Natural killer cell (primary cell): ENCODE data around the gene SP6. TPM values are rescaled to one million over a fixed set of nuclear protein-coding genes. Genes with fewer than 3 reads are reported as not detected.

Experiments used
- ATAC-seq, 3 donors: fragments of 150-1000 bp in 2 of 3; fragments of 200-7000 bp in 1 of 3; cut with Tn5 transposase; 1 replicate in 1 of 3; 2 replicates in 2 of 3; pipeline ENCODE4 v1.10.0; 2021; ENCODE audit warnings: mild to moderate bottlenecking in 2 of 3, moderate library complexity in 2 of 3
- DNase-seq, 2 donors: peaks; one replicate each; pipeline versions ENCODE4 v3.0.0 to v3.0.0-alpha.2; 2013 to 2021; ENCODE audit warnings: mixed read lengths in 1 of 2
- H3K27ac ChIP-seq: one replicate; pipeline ENCODE4 v1.5.1; 2013; ENCODE audit warnings: mild to moderate bottlenecking, low read length
- H3K27me3 ChIP-seq: one replicate; pipeline ENCODE4 v1.6.1; 2013; ENCODE audit warnings: low read length; ENCODE audit not compliant: control insufficient read depth, insufficient read depth
- H3K36me3 ChIP-seq: one replicate; pipeline ENCODE4 v1.6.1; 2013; ENCODE audit warnings: low read length; ENCODE audit not compliant: control insufficient read depth, insufficient read depth
- H3K4me1 ChIP-seq: one replicate; pipeline ENCODE4 v1.6.1; 2013; ENCODE audit warnings: low read length; ENCODE audit not compliant: control insufficient read depth, insufficient read depth
- H3K4me3 ChIP-seq: one replicate; pipeline ENCODE4 v1.5.1; 2013; ENCODE audit warnings: low read length
- H3K9me3 ChIP-seq: one replicate; pipeline ENCODE4 v1.6.1; 2013; ENCODE audit warnings: low read length; ENCODE audit not compliant: control insufficient read depth, insufficient read depth
- H3K27ac Mint-ChIP-seq, 2 donors: one replicate each; pipeline ENCODE4 v1.8.0; 2022; ENCODE audit warnings: mild to moderate bottlenecking in 2 of 2, mixed read lengths in 2 of 2, moderate library complexity in 1 of 2
- H3K27me3 Mint-ChIP-seq, 2 donors: one replicate each; pipeline ENCODE4 v1.8.0; 2022; ENCODE audit warnings: low read depth in 2 of 2, mixed read lengths in 2 of 2
- H3K36me3 Mint-ChIP-seq: one replicate; pipeline ENCODE4 v1.8.0; 2022; ENCODE audit warnings: mixed read lengths
- H3K4me1 Mint-ChIP-seq, 2 donors: one replicate each; pipeline ENCODE4 v1.8.0; 2022; ENCODE audit warnings: mixed read lengths in 2 of 2
- H3K4me3 Mint-ChIP-seq: one replicate; pipeline ENCODE4 v1.8.0; 2022; ENCODE audit warnings: mild to moderate bottlenecking, moderate library complexity, mixed read lengths
- H3K9me3 Mint-ChIP-seq, 2 donors: one replicate each; pipeline ENCODE4 v1.8.0; 2022; ENCODE audit warnings: mixed read lengths in 2 of 2
- WGBS: methylation state at CpG from one replicate; pipeline ENCODE4 v1.1.7; 2013; ENCODE audit warnings: missing lambda C conversion rate; ENCODE audit not compliant: insufficient coverage; 5-methylcytosine and 5-hydroxymethylcytosine counted together
- intact Hi-C: fragments of 100-400 bp; cut with micrococcal nuclease; formaldehyde crosslinking; loops from one replicate; pipeline ENCODE4 v1.14.2; 2022
- total RNA-seq, 4 donors: library from RNA; stranded (reverse); fragments of 120-200 nt in 1 of 4; gene quantifications; one replicate each; pipeline versions ENCODE4 v1.2.3 to v1.2.4, GENCODE V29; 2013 to 2022
- TF ChIP-seq, protein P1 (sequence below): fragments of 200-600 bp; IDR thresholded peaks from one replicate; pipeline ENCODE4 v1.8.0; 2022; ENCODE audit warnings: antibody characterized with exemption

SP6 gene
- total RNA-seq, 3 donors from 2014 or later (not counting 1 experiment from before 2014, with no cell fraction given), result 0.09 TPM; not detected in 1

DNA sequence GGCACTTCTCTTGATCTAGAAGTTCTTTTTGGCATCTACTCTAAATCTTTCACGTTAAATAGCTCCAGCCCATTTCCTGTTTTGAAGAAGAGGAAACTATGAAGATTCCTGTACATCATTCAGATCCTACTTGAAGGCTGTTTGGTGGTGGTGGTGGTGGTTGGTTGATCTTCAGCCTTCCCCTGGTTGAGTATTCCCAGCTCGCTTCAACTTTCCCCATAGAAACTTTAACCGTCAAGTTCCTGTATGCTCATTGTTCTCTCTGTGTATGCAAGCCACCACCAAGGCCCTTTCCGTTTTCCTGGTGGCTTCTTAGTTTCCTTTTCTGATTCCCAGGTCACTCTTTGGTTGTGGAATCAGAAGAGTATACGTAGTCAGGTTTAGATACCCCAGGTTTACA lies 16.2 kb downstream of the SP6 start:
- no peaks in the 10 kb centered on the region for H3K9me3 ChIP-seq
- DNase-seq, result no peak
- no peak overlapping the region for H3K27ac ChIP-seq
- ATAC-seq, result no peak
- no peaks in the 10 kb centered on the region for H3K27me3 Mint-ChIP-seq
- H3K27ac Mint-ChIP-seq, result peak overlapping the region in 1 of 2 donors; percentile 61
- no peaks in the 10 kb centered on the region for H3K27me3 ChIP-seq
- H3K36me3 Mint-ChIP-seq, result no peaks in the 10 kb centered on the region
- no peak overlapping the region for H3K4me3 Mint-ChIP-seq
- H3K36me3 ChIP-seq, result peaks cover 6% of the 10 kb centered on the region
- intact Hi-C loops, result loop anchor here (10.0 kb wide), 2 partner anchors 110 to 210 kb away; partner anchors contain the start of genes NFE2L1 and PNPO
- peaks cover 20 to 30% of the 10 kb centered on the region in 2 donors for H3K4me1 Mint-ChIP-seq
- 65% methylated on average over 3 of the region's 5 CpGs for WGBS
- TF ChIP-seq, protein P1, sequence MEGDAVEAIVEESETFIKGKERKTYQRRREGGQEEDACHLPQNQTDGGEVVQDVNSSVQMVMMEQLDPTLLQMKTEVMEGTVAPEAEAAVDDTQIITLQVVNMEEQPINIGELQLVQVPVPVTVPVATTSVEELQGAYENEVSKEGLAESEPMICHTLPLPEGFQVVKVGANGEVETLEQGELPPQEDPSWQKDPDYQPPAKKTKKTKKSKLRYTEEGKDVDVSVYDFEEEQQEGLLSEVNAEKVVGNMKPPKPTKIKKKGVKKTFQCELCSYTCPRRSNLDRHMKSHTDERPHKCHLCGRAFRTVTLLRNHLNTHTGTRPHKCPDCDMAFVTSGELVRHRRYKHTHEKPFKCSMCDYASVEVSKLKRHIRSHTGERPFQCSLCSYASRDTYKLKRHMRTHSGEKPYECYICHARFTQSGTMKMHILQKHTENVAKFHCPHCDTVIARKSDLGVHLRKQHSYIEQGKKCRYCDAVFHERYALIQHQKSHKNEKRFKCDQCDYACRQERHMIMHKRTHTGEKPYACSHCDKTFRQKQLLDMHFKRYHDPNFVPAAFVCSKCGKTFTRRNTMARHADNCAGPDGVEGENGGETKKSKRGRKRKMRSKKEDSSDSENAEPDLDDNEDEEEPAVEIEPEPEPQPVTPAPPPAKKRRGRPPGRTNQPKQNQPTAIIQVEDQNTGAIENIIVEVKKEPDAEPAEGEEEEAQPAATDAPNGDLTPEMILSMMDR, result no peak
- H3K4me1 ChIP-seq, result peaks cover 23% of the 10 kb centered on the region
- no peaks in the 10 kb centered on the region for H3K9me3 Mint-ChIP-seq
- H3K4me3 ChIP-seq, result no peak overlapping the region

DNA sequence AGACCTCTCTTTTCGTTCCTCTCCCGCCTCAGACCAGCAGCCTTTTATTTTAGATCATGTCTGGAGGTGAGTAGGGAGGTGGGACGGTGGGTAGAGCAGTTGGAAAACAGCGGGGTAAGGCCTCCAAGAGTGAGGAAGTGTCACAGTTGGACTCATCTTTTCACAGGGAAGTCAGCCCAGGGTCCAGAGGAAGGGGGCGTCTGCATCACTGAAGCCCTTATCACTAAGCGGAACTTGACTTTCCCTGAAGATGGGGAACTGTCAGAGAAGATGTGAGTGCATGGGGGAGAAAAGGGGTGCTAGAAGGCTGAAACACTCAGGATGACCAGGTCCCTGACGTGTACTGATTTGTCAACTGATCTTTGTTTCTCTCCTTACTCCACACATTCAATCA lies 19.0 kb downstream of the SP6 start:
- intact Hi-C loops, result loop anchor here (1.0 to 10.0 kb wide), 4 partner anchors 11 to 213 kb away; partner anchors contain the start of genes NFE2L1, OSBPL7 and PNPO
- Mint-ChIP-seq H3K4me3 (peak overlapping the region; percentile 96), H3K36me3 (no peaks in the 10 kb centered on the region), H3K27ac (peak overlapping the region; percentile 96 to 98), H3K4me1 (peaks cover 37 to 45% of the 10 kb centered on the region in 2 donors), H3K27me3 (no peaks in the 10 kb centered on the region), H3K9me3 (no peaks in the 10 kb centered on the region)
- Histone ChIP-seq H3K27me3 (no peaks in the 10 kb centered on the region), H3K4me3 (peak overlapping the region; percentile 70), H3K4me1 (peaks cover 41% of the 10 kb centered on the region), H3K36me3 (peaks cover 17% of the 10 kb centered on the region), H3K27ac (peak overlapping the region; percentile 93), H3K9me3 (no peaks in the 10 kb centered on the region)
- ATAC-seq (no peak), DNase-seq (no peak)
- 12% methylated on average over 6 of the region's 7 CpGs for WGBS
- TF ChIP-seq, protein P1, result no peak

DNA sequence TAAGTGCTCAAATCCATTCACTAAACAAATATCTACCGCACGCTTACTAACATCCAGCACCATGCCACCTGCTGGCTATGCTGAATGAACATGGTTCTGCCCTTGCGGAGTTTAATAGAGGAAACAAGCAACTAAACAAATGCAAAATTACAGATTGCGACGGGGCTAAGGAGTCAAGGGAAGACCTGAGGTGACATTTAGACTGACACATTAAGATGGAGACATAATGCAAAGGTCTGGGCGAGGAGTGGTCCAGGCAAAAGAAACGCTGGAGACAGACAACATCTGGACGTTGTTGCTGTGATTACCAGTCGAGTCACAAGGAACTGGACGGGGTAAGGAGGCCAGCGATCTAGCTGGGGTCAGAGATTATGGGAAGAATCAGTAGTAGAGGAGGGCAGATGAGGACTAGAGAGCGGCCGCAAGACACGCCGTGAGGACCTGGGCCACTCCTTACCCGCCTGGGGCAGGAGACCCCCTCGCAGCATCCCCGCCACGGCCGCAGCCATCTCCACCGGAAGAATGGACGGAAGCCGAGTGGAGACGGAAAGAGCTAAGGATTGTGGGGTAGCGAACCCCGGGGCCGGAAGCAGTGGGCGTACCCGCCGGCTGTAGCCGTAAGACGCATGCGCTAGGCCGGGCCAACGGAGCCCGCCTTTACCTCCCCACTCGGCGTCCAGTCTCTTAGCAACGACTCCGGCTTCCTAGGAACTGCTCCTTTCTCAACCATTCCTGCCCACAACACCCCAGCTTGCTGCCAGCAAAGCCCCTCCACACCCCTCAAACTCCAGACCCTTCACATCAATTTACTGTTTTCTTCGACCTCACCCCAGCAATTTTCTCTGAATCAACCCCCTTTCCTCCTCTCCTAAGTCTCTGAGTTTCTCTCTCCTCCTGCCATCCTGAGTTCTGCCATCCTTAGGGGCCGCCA lies 19.7 kb downstream of the SP6 start, which contains the start of the genes LRRC46 and MRPL10:
Gene LRRC46, plus strand, starts transcription at position 668 of the 931 bp plus-strand sequence. CDS start 320 bp downstream, outside the sequence.
Gene MRPL10, minus strand, starts transcription at position 539 of the 931 bp plus-strand sequence. Its CDS starts 30 bp downstream, at position 509.
- ATAC-seq (peak; percentile 58 to 78 (median 66)), DNase-seq (peak; percentile 92 to 96)
- Histone ChIP-seq H3K4me1 (peaks cover 41% of the 10 kb centered on the region), H3K36me3 (peaks cover 22% of the 10 kb centered on the region), H3K4me3 (peak within 1 kb of the TSS; percentile 70), H3K27ac (peak within 1 kb of the TSS; percentile 93), H3K9me3 (no peaks in the 10 kb centered on the region), H3K27me3 (no peaks in the 10 kb centered on the region)
- no peaks in the 10 kb centered on the region for H3K9me3 Mint-ChIP-seq
- intact Hi-C loops, result loop anchor here (1.0 to 10.0 kb wide), 4 partner anchors 10 to 214 kb away; partner anchors contain the start of genes NFE2L1, OSBPL7 and PNPO
- no peaks in the 10 kb centered on the region for H3K36me3 Mint-ChIP-seq
- H3K27me3 Mint-ChIP-seq, result no peaks in the 10 kb centered on the region
- H3K4me3 Mint-ChIP-seq, result peak within 1 kb of the TSS; percentile 96
- H3K27ac Mint-ChIP-seq, result peak within 1 kb of the TSS; percentile 96 to 98
- 0% methylated on average over 41 of the region's 42 CpGs for WGBS
- H3K4me1 Mint-ChIP-seq, result peaks cover 37 to 45% of the 10 kb centered on the region in 2 donors
- TF ChIP-seq, protein P1, result no peak
